HG03575 (cell line): ENCODE measurements around the gene EPAS1.

Source experiments
- ATAC-seq: cut with Tn5 transposase; IDR thresholded peaks from one replicate; pipeline ENCODE4 v1.9.1; 2021; ENCODE audit not compliant: unreplicated experiment, insufficient number of reproducible peaks, low FRiP score; ENCODE audit errors: extremely low read depth

Gene EPAS1

DNA sequence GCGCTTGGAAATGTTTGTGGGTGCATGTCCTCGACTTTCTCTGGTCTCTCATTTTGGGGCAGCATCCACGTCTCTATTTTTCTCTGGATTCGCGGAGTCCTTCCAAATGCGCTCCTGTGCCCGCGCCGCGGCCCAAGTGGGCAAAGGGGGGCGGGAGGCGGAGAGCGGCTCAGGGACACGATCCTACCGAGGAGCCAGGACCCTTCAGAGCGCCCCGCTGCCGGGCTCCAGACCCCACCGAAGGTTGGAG, 990 bp downstream of the EPAS1 start:
- ATAC-seq = no peak

- ATAC-seq = no peak
These were observed 1.5 kb downstream of the EPAS1 start for GRCh38 chr2:46298522-46299353.

GRCh38 chr2:46299365-46300263, 2.4 kb downstream of the EPAS1 start:
- no peak for ATAC-seq

GRCh38 chr2:46300406-46300832, 3.2 kb downstream of the EPAS1 start:
- no peak for ATAC-seq

- no peak for ATAC-seq
These were observed 4.9 kb downstream of the EPAS1 start for GRCh38 chr2:46302005-46302695.

GRCh38 chr2:46303233-46303632, 6.0 kb downstream of the EPAS1 start:
- ATAC-seq = no peak

DNA sequence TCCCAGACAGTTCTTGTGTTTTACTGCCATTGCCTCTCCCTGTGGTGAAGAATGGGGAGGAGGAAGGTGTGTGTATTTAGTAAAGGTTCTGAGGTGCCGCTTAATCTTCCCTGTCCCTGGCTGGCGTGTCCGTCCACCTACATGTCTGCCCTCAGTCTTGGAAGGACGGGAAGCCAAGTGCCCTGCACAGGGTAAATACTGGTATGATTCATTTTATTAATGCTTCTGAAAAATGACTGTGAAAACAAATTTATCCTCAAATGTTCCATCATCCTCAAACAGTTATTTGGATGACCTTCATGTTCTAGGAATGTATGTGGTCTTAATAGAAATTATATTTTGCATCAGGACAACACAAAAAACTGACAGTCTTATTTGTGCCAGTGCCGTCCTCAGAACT, 6.6 kb downstream of the EPAS1 start:
- no peak for ATAC-seq

DNA sequence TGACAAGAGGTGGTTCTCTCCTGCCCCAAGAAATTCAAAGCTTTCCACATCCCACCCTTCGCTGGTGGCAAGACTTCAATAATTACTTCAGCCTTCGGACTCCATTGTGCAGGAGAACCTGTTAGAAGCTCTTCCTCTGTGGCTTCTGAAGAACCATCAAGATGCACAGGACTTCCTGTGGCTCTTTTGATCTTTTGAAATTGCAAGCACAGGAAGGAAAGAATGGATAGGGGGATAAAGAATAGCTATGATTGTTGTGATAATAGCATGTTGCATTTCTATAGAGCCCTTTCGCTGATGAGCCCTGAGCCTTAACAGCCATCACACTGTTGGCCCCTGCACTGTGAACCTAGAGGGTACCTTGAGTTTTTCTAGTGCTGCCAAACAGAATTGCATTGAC, 7.4 kb downstream of the EPAS1 start:
- no peak for ATAC-seq

DNA sequence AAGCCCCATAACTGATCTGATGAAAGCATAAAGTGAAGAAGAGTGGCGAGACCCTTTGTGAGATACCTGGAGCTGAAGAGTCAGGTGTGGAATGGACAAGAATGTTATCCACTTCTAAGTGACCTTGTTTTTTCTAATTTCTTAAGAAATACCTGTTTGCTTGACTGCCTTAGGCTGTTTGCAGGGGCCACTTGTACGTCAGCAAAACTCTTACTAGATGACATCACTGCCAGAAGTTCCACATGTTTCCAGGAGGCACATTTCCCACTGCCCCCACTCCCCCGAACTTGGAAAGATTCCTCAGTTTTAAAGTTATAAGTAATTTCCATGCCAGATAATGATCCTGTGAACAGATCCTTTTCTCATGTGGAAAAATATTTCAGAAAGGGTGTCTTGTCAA, 8.0 kb downstream of the EPAS1 start:
- no peak for ATAC-seq

DNA sequence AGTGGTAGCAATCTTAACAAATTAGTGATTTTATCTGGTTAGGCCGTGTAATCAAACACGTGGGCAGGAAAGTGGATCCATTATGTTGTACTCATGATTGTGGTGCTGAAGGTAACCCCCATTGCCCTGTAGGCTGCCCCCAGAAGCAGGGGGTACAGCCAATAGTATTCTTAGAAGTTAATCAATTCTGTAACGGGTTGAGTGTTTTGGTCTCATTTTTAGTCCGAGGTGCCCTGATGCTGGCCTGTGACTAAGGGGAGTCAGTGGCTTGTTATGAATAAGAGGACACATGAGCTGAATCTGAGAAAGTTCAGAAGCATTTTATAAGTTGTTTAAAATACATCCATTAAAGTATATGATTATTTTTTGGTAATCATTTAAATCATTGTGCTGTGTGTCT, 8.6 kb downstream of the EPAS1 start:
- ATAC-seq = no peak

DNA sequence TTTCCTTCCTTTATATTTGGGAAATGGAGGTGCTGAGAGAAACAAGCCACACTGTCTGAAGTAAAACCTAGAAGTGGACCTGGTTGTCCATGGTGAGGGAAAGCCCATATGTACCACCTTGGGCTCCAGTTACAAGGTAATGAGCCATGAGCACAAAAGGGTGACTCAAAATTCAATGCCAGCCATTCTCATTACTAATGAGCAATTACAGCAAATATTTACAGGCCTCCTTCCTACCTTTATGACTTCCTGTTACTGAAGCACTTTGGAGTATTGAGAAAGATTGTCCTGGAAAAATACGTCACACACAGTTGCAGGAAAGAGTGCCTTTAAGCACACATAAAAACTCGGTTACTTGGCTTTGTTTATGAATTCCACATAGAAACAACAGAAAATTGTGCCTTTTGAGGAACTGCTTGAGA, 9.1 kb downstream of the EPAS1 start:
- no peak for ATAC-seq

DNA sequence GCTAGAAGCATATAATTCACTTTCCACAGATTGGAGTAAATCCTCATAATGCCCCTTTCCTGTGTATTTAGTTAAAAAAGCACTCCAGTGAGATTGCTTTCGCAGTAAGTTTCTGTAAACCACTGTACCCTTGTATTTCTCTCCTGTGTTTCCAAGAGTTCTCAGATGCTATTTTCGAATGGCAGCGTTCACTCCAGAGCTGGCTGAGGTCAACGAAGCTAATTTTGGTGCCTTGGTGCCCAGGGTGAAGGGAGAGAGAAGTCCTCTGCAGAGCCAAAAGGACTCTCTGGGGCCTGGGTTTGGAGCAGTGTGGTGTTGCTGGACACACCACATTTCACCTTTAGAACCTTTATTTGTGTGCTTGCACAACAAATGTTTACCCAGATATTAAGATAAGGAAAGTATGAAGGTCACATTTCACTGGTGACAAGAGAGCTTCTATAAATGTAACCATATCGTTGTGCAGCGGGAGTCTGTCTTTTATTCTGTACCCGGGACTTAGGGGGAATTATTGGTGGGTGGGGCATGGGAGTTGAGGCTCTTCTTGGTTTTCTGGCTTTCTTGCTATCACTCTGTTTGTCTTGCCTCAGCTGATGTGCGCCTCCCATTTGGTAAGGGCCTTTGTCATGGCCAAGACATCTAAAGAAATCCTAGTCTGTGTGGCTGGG, 9.9 kb downstream of the EPAS1 start:
- ATAC-seq = no peak

DNA sequence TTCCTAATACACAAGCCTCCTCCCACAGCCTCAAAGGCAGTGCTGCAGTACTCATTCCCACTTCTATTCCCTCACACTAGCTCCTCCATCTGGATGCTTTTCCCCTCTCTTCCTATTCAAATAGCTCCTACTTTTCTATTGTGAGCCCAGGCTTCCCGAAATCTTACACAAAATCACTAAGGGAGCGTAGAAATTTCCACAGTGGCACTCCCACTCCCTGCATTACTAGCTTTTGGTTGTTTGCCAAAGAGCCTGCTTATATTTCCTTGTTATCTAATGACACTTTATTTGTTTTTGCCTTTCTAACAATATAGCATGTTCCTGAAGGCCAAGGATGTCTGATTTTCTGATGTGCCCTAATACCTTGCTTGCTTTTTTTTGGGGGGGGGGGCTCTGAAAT, 10.9 kb downstream of the EPAS1 start:
- no peak for ATAC-seq

DNA sequence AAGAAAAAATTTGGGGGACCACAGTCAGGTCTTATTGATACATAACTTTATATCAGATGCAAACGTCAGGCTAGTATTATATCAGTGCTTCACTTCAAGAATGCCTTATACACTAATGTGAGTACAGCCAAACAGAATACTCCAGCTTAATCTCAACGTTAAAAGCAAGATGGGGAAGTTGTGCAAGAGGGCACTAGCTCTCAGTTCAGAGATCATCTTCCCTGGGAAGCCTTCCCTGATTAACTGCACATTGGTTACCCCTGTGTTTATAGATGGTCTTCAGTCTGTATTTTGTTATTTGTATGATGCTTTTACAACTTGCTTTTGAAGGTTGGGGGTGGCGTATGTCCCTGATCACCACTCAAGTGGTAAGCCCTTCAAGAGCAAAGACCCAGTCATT, 11.4 kb downstream of the EPAS1 start:
- no peak for ATAC-seq

GRCh38 chr2:46309052-46309953, 12.1 kb downstream of the EPAS1 start:
- no peak for ATAC-seq

GRCh38 chr2:46310446-46310845, 13.2 kb downstream of the EPAS1 start:
- ATAC-seq = no peak

DNA sequence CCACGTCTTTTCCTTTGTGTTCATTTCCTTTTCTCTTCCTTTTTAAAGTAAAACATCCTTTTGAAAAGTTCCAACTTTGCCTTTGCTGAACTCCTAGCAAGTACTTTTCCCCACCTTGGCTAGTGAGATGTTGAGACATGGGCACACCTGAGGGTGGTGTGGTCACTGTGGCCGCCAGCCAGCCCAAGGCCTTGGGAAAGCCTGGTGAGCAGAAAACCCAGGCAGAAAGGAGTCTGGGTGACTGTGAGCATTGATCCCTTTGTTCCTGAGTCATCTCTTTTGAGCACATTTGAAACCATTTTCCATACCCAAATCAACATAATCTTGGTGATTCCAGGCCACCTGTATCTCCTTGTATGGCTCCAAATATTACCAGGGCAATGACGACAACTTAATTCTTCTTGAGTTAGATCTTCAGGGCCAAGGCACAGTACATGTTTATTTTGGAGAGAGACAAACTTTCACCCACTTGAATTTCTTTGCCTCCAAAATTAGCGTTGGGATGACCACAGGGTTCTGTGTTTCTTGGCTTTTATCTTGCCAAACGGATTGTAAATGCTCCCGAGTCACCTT, 14.5 kb downstream of the EPAS1 start:
- ATAC-seq = no peak

DNA sequence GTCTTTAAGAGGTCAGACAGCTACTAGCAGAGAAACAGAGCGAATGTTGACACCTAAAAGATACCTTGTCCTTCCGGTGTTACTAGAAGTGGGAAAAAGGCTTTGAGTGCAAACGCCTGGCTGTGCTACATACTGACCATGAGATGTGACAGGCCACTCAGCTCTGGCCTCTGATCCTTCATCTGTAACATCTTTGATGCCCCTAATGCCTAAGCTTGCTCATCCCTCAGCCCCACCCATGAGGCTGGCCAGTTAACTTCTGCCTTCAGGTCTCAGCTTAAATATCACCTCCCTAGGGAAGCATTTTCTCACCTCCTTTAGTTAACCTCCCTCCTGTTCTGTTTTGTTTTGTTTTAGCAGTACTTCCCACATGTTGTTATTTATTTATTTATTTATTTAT, 15.9 kb downstream of the EPAS1 start:
- no peak for ATAC-seq
